Amygdala (tissue), 56 donors: Measurements from ENCODE around the gene CNTN4.

Experiments used
- DNase-seq, 56 donors: peaks; one replicate each; lab custom pipeline; 2025; lab: John Stamatoyannopoulos, UW

Gene CNTN4

GRCh38 chr3:2568929-2569328 is 470.3 kb downstream of the CNTN4 start:
- no peak for DNase-seq

GRCh38 chr3:2577571-2577970 is 478.9 kb downstream of the CNTN4 start:
- DNase-seq, result no peak

GRCh38 chr3:2578560-2578959 is 479.9 kb downstream of the CNTN4 start:
- DNase-seq, result no peak

GRCh38 chr3:2579206-2579605 is 480.5 kb downstream of the CNTN4 start:
- peak in 11 of 56 donors; percentile 3 to 29 (median 8) for DNase-seq

GRCh38 chr3:2583046-2583445 is 484.4 kb downstream of the CNTN4 start:
- no peak for DNase-seq

- DNase-seq, result no peak
These were observed 490.8 kb downstream of the CNTN4 start for GRCh38 chr3:2589336-2589969.

GRCh38 chr3:2595486-2595885 is 496.8 kb downstream of the CNTN4 start:
- DNase-seq, result no peak

GRCh38 chr3:2597615-2598014 is 498.9 kb downstream of the CNTN4 start:
- no peak for DNase-seq

GRCh38 chr3:2599471-2599870 is 500.8 kb downstream of the CNTN4 start:
- DNase-seq, result no peak

GRCh38 chr3:2603692-2604289 is 505.1 kb downstream of the CNTN4 start:
- DNase-seq, result no peak

- DNase-seq, result no peak
These were observed 515.9 kb downstream of the CNTN4 start for GRCh38 chr3:2614578-2614977.

GRCh38 chr3:2615080-2615479 is 516.4 kb downstream of the CNTN4 start:
- no peak for DNase-seq

- DNase-seq, result no peak
These were observed 524.8 kb downstream of the CNTN4 start for GRCh38 chr3:2623436-2623835.

GRCh38 chr3:2628117-2628516 is 529.5 kb downstream of the CNTN4 start:
- DNase-seq, result no peak

- DNase-seq, result no peak
These were observed 536.8 kb downstream of the CNTN4 start for GRCh38 chr3:2635511-2635910.

GRCh38 chr3:2643606-2644005 is 544.9 kb downstream of the CNTN4 start:
- DNase-seq, result no peak

GRCh38 chr3:2645001-2645400 is 546.3 kb downstream of the CNTN4 start:
- DNase-seq, result no peak

GRCh38 chr3:2650746-2651145 is 552.1 kb downstream of the CNTN4 start:
- no peak for DNase-seq

- no peak for DNase-seq
These were observed 553.7 kb downstream of the CNTN4 start for GRCh38 chr3:2652386-2652785.

- no peak for DNase-seq
These were observed 555.0 kb downstream of the CNTN4 start for GRCh38 chr3:2653706-2654105.

GRCh38 chr3:2655229-2655701 is 556.6 kb downstream of the CNTN4 start:
- no peak for DNase-seq
